ENCODE data around the gene PCDHB9.
"Not testable (repeated sequence)": the region's sequence is repeated elsewhere in the genome, so short reads cannot be mapped to it uniquely, and the experiment has no call there.

Gene PCDHB9

GRCh38 chr5:141186897-141187512, at the start of gene PCDHB9:
PCDHB9 (plus strand) TSS chr5:141187161; CDS start chr5:141187319, 158 bp downstream.
- no peak within 1 kb of the TSS for H3K4me3 ChIP-seq (ENCODE audit: low read depth, low read length)
- DNase-seq (ENCODE audit: low read depth) = no peak

DNA sequence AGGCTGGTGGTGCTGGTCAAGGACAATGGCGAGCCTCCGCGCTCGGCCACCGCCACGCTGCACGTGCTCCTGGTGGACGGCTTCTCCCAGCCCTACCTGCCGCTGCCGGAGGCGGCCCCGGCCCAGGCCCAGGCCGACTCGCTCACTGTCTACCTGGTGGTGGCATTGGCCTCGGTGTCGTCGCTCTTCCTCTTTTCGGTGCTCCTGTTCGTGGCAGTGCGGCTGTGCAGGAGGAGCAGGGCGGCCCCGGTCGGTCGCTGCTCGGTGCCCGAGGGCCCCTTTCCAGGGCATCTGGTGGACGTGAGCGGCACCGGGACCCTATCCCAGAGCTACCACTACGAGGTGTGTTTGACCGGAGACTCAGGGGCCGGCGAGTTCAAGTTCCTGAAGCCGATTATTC, 49.6 kb upstream of the PCDHB9 start:
- not testable (repeated sequence) for H3K4me3 ChIP-seq (ENCODE audit: low read depth, low read length); DNase-seq (ENCODE audit: low read depth)

DNA sequence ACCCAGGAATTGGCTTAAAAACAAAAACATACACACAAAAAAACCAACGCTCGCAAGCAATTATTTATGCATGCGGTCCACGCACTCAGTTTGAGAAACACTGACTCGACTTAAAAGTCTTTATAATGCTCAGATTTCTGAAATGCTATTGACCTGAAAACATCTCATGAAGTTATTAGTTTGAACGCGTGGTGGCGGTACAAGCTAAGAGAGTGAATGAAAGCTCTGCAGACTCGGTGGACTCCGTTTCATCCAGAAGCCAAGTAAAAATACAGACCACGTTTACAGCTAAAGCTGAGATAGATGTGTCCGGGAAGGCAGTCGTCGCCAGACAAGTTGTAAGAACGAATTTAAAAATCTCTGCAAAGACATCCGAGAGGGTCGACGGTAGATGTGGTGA, 37.1 kb upstream of the PCDHB9 start, which contains the start of gene PCDHB6:
PCDHB6 (plus strand) TSS at position 246 of the 400 bp plus-strand sequence. CDS start 201 bp downstream, outside the sequence.
- DNase-seq (ENCODE audit: low read depth) = no peak
- no peak within 1 kb of the TSS for H3K4me3 ChIP-seq (ENCODE audit: low read depth, low read length)

GRCh38 chr5:141150224-141150992, 36.6 kb upstream of the PCDHB9 start:
- DNase-seq (ENCODE audit: low read depth) = no peak
- H3K4me3 ChIP-seq (ENCODE audit: low read depth, low read length) = no peak overlapping the region

GRCh38 chr5:141150993-141151325, 36.0 kb upstream of the PCDHB9 start:
- no peak overlapping the region for H3K4me3 ChIP-seq (ENCODE audit: low read depth, low read length)
- DNase-seq (ENCODE audit: low read depth) = no peak

GRCh38 chr5:141151632-141152031, 35.3 kb upstream of the PCDHB9 start:
- H3K4me3 ChIP-seq (ENCODE audit: low read depth, low read length); DNase-seq (ENCODE audit: low read depth): not testable (repeated sequence)

DNA sequence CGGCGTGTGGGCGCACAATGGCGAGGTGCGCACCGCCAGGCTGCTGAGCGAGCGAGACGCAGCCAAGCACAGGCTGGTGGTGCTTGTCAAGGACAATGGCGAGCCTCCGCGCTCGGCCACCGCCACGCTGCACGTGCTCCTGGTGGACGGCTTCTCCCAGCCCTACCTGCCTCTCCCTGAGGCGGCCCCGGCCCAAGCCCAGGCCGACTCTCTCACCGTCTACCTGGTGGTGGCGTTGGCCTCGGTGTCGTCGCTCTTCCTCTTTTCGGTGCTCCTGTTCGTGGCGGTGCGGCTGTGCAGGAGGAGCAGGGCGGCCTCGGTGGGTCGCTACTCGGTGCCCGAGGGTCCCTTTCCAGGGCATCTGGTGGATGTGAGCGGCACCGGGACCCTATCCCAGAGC, 34.9 kb upstream of the PCDHB9 start:
- DNase-seq (ENCODE audit: low read depth); H3K4me3 ChIP-seq (ENCODE audit: low read depth, low read length): not testable (repeated sequence)

DNA sequence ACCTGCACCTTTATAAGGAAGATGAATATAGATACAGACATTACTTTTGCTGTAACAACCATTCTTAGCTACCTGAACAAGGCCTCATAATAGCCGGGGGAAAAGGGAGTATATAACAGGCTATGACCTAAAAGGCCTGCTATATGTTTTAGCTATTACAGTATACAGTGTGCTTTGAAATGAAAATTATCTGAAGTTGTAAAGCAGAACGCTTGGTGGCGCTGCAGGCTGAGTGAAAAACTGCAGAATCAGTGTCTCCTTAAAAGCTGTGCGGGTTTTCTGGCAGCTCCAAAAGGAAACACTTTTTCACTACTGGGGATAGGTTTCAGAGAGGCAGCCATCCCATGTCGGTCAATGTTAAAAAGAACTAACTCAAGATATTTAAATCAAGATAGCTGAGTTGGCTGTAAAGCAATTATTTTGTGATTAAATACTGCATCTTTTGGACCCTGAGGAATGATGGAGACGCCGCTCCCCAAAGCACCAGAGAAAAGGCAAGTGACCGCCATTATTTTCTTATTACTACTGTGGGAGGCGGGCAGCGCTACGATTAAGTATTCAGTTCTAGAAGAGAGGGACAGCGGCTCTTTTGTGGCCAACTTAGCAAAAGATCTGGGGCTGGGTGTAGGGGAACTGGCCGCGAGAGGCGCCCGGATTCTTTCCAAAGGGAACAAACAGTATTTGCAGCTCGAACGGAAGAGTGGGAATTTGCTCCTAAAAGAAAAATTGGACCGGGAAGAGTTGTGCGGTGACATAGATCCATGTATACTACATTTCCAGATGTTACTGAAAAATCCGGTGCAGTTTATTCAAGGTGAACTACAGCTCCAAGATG, 31.2 kb upstream of the PCDHB9 start:
- no peak for DNase-seq (ENCODE audit: low read depth)
- no peak overlapping the region for H3K4me3 ChIP-seq (ENCODE audit: low read depth, low read length)

DNA sequence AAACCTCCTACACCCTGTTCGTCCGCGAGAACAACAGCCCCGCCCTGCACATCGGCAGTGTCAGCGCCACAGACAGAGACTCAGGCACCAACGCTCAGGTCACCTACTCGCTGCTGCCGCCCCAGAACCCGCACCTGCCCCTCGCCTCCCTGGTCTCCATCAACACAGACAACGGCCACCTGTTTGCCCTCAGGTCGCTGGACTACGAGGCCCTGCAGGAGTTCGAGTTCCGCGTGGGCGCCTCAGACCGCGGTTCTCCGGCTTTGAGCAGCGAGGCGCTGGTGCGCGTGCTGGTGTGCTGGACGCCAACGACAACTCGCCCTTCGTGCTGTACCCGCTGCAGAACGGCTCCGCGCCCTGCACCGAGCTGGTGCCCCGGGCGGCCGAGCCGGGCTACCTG, 29.6 kb upstream of the PCDHB9 start:
- DNase-seq (ENCODE audit: low read depth) = not testable (repeated sequence)

GRCh38 chr5:141157901-141158300, 29.1 kb upstream of the PCDHB9 start:
- DNase-seq (ENCODE audit: low read depth); H3K4me3 ChIP-seq (ENCODE audit: low read depth, low read length): not testable (repeated sequence)

More for the DNA sequence above, 29.6 kb upstream of the PCDHB9 start:
- not testable (repeated sequence) for H3K4me3 ChIP-seq (ENCODE audit: low read depth, low read length)

GRCh38 chr5:141172381-141173204, 14.4 kb upstream of the PCDHB9 start, which contains the start of gene PCDHB7:
PCDHB7 (plus strand) TSS chr5:141172644; CDS start chr5:141172836, 192 bp downstream.
- no peak for DNase-seq (ENCODE audit: low read depth)
- H3K4me3 ChIP-seq (ENCODE audit: low read depth, low read length) = peak within 1 kb of the TSS; percentile 18

GRCh38 chr5:141174291-141175104, 12.5 kb upstream of the PCDHB9 start:
- not testable (repeated sequence) for H3K4me3 ChIP-seq (ENCODE audit: low read depth, low read length); DNase-seq (ENCODE audit: low read depth)

DNA sequence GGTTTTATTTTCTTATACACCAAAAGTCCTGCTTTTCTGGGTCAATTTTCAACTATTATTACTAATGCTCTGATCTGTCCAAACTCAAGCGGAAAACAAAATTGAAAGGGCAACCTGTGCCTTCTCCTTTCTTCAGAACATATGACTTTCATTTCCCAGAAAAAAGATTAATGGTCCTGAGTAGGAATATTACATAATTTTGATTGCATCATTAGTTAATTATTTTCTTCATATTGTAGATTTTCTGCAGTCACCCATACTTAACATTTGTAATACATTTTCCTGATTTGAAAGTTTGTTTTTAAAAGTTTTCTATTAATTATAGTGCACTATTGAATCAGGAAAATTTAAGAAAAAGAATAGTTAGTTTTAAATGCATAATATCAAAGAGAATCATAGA, 11.0 kb upstream of the PCDHB9 start:
- no peak for DNase-seq (ENCODE audit: low read depth)
- no peak overlapping the region for H3K4me3 ChIP-seq (ENCODE audit: low read depth, low read length)

DNA sequence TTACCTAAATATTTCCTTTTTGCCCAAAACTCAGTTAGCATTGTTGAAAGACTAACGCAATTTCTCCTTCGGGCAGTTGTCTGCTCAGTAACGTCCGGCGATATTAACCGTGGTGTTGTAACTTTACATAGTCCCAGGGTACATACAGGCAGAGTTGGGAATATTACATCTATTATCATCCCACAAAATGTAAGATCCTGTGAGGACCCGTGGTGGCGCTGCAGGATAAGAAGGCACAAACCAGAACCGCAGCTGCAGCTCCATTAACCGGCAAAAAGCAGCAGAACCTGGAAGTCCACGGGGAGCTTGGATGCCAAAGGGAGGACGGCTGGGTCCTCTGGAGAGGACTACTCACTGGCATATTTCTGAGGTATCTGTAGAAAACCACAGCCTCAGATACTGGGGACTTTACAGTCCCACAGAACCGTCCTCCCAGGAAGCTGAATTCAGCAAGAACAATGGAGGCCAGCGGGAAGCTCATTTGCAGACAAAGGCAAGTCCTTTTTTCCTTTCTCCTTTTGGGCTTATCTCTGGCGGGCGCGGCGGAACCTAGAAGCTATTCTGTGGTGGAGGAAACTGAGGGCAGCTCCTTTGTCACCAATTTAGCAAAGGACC, 9.3 kb upstream of the PCDHB9 start, which contains the start of gene PCDHB8:
PCDHB8 (plus strand) TSS at position 214 of the 615 bp plus-strand sequence; CDS start at position 459, 245 bp downstream.
- H3K4me3 ChIP-seq (ENCODE audit: low read depth, low read length); DNase-seq (ENCODE audit: low read depth): not testable (repeated sequence)

DNA sequence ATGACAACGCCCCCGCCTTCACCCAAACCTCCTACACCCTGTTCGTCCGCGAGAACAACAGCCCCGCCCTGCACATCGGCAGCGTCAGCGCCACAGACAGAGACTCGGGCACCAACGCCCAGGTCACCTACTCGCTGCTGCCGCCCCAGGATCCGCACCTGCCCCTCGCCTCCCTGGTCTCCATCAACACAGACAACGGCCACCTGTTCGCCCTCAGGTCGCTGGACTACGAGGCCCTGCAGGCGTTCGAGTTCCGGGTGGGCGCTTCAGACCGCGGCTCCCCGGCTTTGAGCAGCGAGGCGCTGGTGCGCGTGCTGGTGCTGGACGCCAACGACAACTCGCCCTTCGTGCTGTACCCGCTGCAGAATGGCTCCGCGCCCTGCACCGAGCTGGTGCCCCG, 7.6 kb upstream of the PCDHB9 start:
- H3K4me3 ChIP-seq (ENCODE audit: low read depth, low read length); DNase-seq (ENCODE audit: low read depth): not testable (repeated sequence)

DNA sequence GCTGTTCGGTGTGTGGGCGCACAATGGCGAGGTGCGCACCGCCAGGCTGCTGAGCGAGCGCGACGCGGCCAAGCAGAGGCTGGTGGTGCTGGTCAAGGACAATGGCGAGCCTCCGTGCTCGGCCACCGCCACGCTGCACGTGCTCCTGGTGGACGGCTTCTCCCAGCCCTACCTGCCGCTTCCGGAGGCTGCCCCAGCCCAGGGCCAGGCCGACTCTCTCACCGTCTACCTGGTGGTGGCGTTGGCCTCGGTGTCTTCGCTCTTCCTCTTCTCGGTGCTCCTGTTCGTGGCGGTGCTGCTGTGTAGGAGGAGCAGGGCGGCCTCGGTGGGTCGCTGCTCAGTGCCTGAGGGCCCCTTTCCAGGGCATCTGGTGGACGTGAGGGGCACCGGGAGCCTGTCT, 7.1 kb upstream of the PCDHB9 start:
- DNase-seq (ENCODE audit: low read depth); H3K4me3 ChIP-seq (ENCODE audit: low read depth, low read length): not testable (repeated sequence)

GRCh38 chr5:141180313-141180712, 6.6 kb upstream of the PCDHB9 start:
- H3K4me3 ChIP-seq (ENCODE audit: low read depth, low read length) = no peak overlapping the region
- no peak for DNase-seq (ENCODE audit: low read depth)

DNA sequence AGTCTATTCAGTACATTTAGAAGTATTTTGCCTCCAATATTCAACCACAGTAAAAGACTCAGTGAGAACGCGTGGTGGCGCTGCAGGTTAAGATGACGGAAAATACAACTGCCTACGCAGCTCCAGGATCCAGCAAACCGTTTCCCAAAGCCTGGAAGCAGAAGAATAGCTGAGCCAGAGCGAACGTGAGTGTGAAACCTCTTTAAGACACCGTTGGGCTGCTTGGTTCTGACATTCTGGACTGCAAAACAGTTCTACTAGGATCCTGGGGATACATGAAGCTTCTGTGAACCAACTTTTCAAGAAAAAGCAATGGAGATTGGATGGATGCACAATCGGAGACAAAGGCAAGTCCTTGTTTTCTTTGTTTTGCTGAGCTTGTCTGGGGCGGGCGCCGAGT, 4.7 kb upstream of the PCDHB9 start, which contains the start of gene PCDHB16:
PCDHB16 (plus strand) TSS at position 140 of the 400 bp plus-strand sequence; CDS start at position 313, 173 bp downstream.
- DNase-seq (ENCODE audit: low read depth) = no peak
- H3K4me3 ChIP-seq (ENCODE audit: low read depth, low read length) = peak within 1 kb of the TSS; percentile 23
